Activated naive CD8-positive, alpha-beta T cell treated with anti-CD3 and anti-CD28 coated beads, Interleukin-2, amount 10 ng/mL, durations not matched to agents 7 days and 5 days (primary cell): ENCODE data around the gene SLC38A8. TPM values are rescaled to one million over a fixed set of nuclear protein-coding genes. Genes with fewer than 3 reads are reported as not detected.

Experiments used
- ATAC-seq: fragments of 150-1000 bp; cut with Tn5 transposase; one replicate; pipeline ENCODE4 v1.10.0; 2021; ENCODE audit warnings: low read depth, moderate library complexity
- POLR2A ChIA-PET: fragments of 350-600 bp; sonication (Branson Sonifier 250); formaldehyde crosslinking; loops from one replicate; lab custom pipeline; 2021; ENCODE audit warnings: antibody characterized with exemption; lab: Charles Lee
- DNase-seq: peaks from one replicate; pipeline ENCODE4 v3.0.0; 2021
- H3K27ac Mint-ChIP-seq: one replicate; pipeline ENCODE4 v1.8.0; 2022; ENCODE audit warnings: mild to moderate bottlenecking, mixed read lengths
- H3K27me3 Mint-ChIP-seq: one replicate; pipeline ENCODE4 v1.8.0; 2022; ENCODE audit warnings: mild to moderate bottlenecking, moderate library complexity, mixed read lengths
- H3K36me3 Mint-ChIP-seq: one replicate; pipeline ENCODE4 v1.8.0; 2021; ENCODE audit warnings: mild to moderate bottlenecking, mixed read lengths
- H3K4me1 Mint-ChIP-seq: one replicate; pipeline ENCODE4 v1.8.0; 2021; ENCODE audit warnings: mixed read lengths
- H3K4me3 Mint-ChIP-seq: one replicate; pipeline ENCODE4 v1.8.0; 2022; ENCODE audit warnings: mild to moderate bottlenecking, moderate library complexity, mixed read lengths
- H3K9me3 Mint-ChIP-seq: one replicate; pipeline ENCODE4 v1.8.0; 2021; ENCODE audit warnings: mixed read lengths
- total RNA-seq, 2 experiments: library from RNA; stranded (reverse); gene quantifications; one replicate each; pipeline ENCODE4 v1.2.3, GENCODE V29; 2021

SLC38A8 gene
- total RNA-seq, 2 experiments from 2014 or later, result not detected

DNA sequence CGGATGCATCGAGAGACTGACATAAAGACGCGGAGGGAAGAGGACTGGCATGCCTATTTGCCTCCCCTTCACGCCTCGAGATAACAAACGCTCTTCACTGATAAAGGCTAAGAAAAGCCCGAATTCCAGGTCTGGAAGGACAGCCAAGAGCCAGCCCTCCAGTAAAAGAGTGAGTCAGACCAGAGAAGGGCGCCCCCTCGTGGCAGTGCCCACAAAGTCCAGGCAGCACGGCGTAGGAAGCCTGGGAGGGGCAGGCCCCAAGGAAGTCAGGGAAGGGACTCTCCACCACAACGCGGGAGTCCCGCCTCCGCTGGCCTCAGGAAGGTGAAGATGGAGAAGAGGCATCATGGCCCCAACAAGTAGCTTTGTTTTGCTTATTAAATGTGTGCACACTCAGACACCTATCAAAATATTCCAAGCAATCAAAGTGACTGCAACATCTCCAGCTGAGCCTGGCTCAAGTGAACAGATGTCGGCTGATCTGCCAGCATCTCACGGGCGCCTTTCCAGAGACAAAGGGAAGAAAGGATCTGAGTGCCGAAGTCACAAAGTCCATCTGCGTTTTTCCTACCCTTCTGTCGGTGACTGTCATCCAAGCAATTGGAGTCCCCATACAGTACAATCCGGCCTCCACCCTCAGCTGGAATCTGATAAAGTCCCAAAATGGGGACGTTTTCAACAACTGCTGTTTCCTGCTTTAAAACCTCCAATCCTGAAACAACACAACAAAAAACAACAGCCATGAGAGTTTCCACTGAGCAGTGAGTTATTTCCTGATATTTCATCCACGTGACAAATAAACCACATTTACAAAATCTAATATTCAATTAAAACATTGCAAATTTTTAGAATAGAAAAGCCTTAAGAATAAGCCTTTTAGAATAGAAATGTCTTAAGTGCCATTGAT, 20.4 kb upstream of the SLC38A8 start:
- DNase-seq (peak; percentile 76), ATAC-seq (peak; percentile 80)
- H3K36me3 Mint-ChIP-seq, result peaks cover 3% of the 10 kb centered on the region
- POLR2A ChIA-PET, result no interaction called here
- H3K4me1 Mint-ChIP-seq, result peaks cover 4% of the 10 kb centered on the region
- no peaks in the 10 kb centered on the region for H3K27me3 Mint-ChIP-seq
- H3K4me3 Mint-ChIP-seq, result no peak overlapping the region
- no peaks in the 10 kb centered on the region for H3K9me3 Mint-ChIP-seq
- H3K27ac Mint-ChIP-seq, result no peak overlapping the region

DNA sequence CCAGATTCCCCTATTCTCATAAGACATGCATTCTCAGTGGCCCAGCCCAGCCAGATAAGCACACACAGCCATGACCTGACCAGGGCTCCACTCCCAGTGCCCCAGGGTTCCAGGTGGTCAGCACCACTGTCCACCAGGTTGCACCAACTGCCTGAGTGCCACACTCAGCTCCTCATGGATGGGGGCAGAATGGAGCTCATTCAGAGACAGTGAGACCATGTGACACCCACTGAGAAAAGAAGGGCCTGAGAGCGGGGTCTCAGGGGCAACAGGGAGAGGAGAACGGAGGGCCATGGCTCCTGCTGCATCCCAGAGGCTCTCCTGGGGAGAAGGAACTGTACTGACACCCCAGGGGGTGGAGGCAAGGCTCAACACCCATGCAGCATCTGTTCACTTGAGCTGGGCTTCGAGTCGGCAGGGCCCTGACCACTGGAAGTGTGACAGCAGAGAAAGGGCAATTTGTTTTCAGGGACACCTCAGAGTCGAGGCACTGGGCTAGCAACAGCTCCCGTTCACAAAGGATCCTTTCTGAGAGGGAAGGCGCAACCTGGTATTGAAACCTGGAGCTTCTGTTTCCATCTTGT, 18.7 kb upstream of the SLC38A8 start:
- Mint-ChIP-seq H3K36me3 (peaks cover 5% of the 10 kb centered on the region), H3K4me1 (peaks cover 4% of the 10 kb centered on the region), H3K27ac (no peak overlapping the region), H3K9me3 (no peaks in the 10 kb centered on the region), H3K27me3 (no peaks in the 10 kb centered on the region), H3K4me3 (no peak overlapping the region)
- POLR2A ChIA-PET, result no interaction called here
- peak; percentile 10 for DNase-seq
- no peak for ATAC-seq

GRCh38 chr16:84059946-84060901, 17.6 kb upstream of the SLC38A8 start:
- peaks cover 4% of the 10 kb centered on the region for H3K4me1 Mint-ChIP-seq
- no peaks in the 10 kb centered on the region for H3K9me3 Mint-ChIP-seq
- ATAC-seq (no peak), DNase-seq (no peak)
- POLR2A ChIA-PET, result no interaction called here
- peaks cover 5% of the 10 kb centered on the region for H3K36me3 Mint-ChIP-seq
- H3K27me3 Mint-ChIP-seq, result no peaks in the 10 kb centered on the region
- H3K4me3 Mint-ChIP-seq, result no peak overlapping the region
- no peak overlapping the region for H3K27ac Mint-ChIP-seq

GRCh38 chr16:84059111-84059510, 16.5 kb upstream of the SLC38A8 start:
- no peak overlapping the region for H3K27ac Mint-ChIP-seq
- H3K9me3 Mint-ChIP-seq, result no peaks in the 10 kb centered on the region
- POLR2A ChIA-PET, result no interaction called here
- peaks cover 5% of the 10 kb centered on the region for H3K36me3 Mint-ChIP-seq
- H3K27me3 Mint-ChIP-seq, result no peaks in the 10 kb centered on the region
- no peak for ATAC-seq
- DNase-seq, result no peak
- H3K4me3 Mint-ChIP-seq, result no peak overlapping the region
- peaks cover 4% of the 10 kb centered on the region for H3K4me1 Mint-ChIP-seq

DNA sequence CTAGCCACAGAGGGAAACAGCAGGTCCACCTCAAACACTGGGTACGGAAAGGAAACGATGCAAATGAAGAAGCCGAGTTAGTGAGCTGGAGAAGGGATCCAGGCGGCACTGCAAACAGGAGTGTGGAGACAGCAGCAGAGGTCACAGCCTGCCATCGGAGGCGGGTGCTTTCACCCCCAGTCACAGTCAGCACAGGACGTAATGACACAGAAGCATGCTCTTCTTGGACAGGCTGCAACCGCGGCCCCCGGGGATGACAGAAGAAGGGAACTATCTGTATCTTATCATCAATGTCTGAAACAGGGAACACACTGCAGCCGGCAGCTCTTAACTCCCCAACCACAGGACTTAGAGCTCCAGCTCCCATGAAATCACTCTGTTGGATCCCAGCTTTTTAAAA, 16.1 kb upstream of the SLC38A8 start:
- Mint-ChIP-seq H3K4me3 (no peak overlapping the region), H3K36me3 (peaks cover 6% of the 10 kb centered on the region), H3K27me3 (no peaks in the 10 kb centered on the region), H3K27ac (no peak overlapping the region), H3K4me1 (peaks cover 4% of the 10 kb centered on the region), H3K9me3 (no peaks in the 10 kb centered on the region)
- POLR2A ChIA-PET, result no interaction called here
- ATAC-seq (no peak), DNase-seq (no peak)

GRCh38 chr16:84058211-84058610, 15.6 kb upstream of the SLC38A8 start:
- DNase-seq (peak; percentile 16), ATAC-seq (no peak)
- no peaks in the 10 kb centered on the region for H3K9me3 Mint-ChIP-seq
- peaks cover 7% of the 10 kb centered on the region for H3K36me3 Mint-ChIP-seq
- H3K27me3 Mint-ChIP-seq, result no peaks in the 10 kb centered on the region
- POLR2A ChIA-PET, result no interaction called here
- H3K4me3 Mint-ChIP-seq, result no peak overlapping the region
- no peak overlapping the region for H3K27ac Mint-ChIP-seq
- H3K4me1 Mint-ChIP-seq, result peaks cover 4% of the 10 kb centered on the region

DNA sequence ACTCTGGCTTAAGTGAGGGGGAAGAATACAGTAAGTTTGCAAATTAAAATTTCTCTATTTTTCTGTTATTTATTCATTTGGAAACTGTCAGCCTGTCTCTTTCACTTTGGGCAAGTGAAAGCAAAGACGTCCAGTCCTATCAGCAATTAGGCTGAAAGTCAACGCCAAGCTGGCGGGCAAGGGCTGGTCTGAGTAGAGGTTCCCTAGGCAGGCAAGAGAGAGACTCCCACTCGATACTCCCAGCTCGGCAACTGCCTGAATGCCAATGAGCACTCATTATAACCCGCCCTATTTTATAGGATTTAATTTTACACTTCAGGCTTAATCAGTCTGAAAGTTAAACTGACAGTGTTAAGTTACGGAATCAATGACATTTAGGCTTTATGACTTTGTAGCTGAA, 14.3 kb upstream of the SLC38A8 start:
- Mint-ChIP-seq H3K36me3 (peaks cover 12% of the 10 kb centered on the region), H3K4me3 (no peak overlapping the region), H3K27me3 (no peaks in the 10 kb centered on the region), H3K9me3 (no peaks in the 10 kb centered on the region), H3K27ac (no peak overlapping the region), H3K4me1 (no peaks in the 10 kb centered on the region)
- DNase-seq (peak; percentile 10), ATAC-seq (no peak)
- POLR2A ChIA-PET, result no interaction called here

DNA sequence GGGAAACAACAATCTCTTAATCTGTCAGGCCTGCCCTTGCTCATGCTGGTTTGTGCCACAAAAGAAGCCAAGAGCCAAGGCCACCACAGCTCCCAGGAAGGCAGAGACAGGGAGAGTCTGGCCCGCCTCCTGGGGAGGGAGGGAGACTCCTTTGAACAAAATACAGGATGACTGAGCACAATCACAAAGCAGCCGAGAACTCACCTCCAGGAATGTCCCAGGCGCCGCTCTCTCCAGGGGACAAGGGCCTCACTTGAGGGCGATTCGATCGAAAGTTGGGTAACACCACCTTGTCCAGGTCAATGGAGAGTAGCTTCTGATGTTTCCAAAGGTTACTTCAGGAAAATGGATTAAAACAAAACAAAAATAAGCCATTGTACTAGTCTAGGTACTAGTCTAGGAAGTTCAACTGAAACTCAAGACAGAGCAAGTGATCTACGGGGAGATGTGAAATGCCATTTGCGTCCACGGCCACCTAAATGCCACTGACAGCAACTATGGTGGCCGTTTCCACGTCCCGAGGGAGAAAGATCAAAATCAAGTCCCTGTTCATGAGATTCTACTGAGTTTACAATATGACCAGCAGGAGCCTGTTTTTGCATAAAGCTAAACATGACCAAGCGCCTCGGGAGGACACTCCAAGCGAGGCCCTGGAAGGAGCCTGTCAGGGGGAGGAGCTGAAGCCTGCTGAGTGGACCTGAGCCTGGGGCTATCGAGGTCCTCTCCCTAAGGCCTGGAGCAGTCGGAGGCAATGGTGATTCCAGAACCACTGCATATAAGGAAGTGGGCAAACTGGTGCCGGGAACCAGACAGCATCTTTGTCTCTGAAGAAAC, 13.4 kb upstream of the SLC38A8 start:
- H3K36me3 Mint-ChIP-seq, result peaks cover 12% of the 10 kb centered on the region
- ATAC-seq, result no peak
- H3K9me3 Mint-ChIP-seq, result no peaks in the 10 kb centered on the region
- H3K27me3 Mint-ChIP-seq, result no peaks in the 10 kb centered on the region
- POLR2A ChIA-PET, result no interaction called here
- H3K4me1 Mint-ChIP-seq, result no peaks in the 10 kb centered on the region
- DNase-seq, result peak; percentile 5
- H3K27ac Mint-ChIP-seq, result no peak overlapping the region
- no peak overlapping the region for H3K4me3 Mint-ChIP-seq

- H3K27me3 Mint-ChIP-seq, result no peaks in the 10 kb centered on the region
- ATAC-seq (no peak), DNase-seq (no peak)
- no peak overlapping the region for H3K27ac Mint-ChIP-seq
- H3K36me3 Mint-ChIP-seq, result peaks cover 14% of the 10 kb centered on the region
- H3K4me3 Mint-ChIP-seq, result no peak overlapping the region
- POLR2A ChIA-PET, result no interaction called here
- no peaks in the 10 kb centered on the region for H3K4me1 Mint-ChIP-seq
- H3K9me3 Mint-ChIP-seq, result no peaks in the 10 kb centered on the region
These were observed 12.8 kb upstream of the SLC38A8 start for GRCh38 chr16:84055366-84055765.

- H3K36me3 Mint-ChIP-seq, result peaks cover 14% of the 10 kb centered on the region
These were observed 12.3 kb upstream of the SLC38A8 start for GRCh38 chr16:84054916-84055315.

GRCh38 chr16:84054271-84054670, 11.7 kb upstream of the SLC38A8 start:
- Mint-ChIP-seq H3K4me3 (no peak overlapping the region), H3K27ac (no peak overlapping the region), H3K27me3 (no peaks in the 10 kb centered on the region), H3K9me3 (no peaks in the 10 kb centered on the region), H3K4me1 (no peaks in the 10 kb centered on the region), H3K36me3 (peaks cover 14% of the 10 kb centered on the region)
- ATAC-seq (no peak), DNase-seq (no peak)
- POLR2A ChIA-PET, result no interaction called here

More at GRCh38 chr16:84054916-84055315, 12.3 kb upstream of the SLC38A8 start:
- no peaks in the 10 kb centered on the region for H3K9me3 Mint-ChIP-seq
- no peak overlapping the region for H3K27ac Mint-ChIP-seq
- no peak for ATAC-seq
- no peaks in the 10 kb centered on the region for H3K4me1 Mint-ChIP-seq
- no peak for DNase-seq
- POLR2A ChIA-PET, result no interaction called here
- no peaks in the 10 kb centered on the region for H3K27me3 Mint-ChIP-seq
- H3K4me3 Mint-ChIP-seq, result no peak overlapping the region

- Mint-ChIP-seq H3K4me3 (no peak overlapping the region), H3K27ac (no peak overlapping the region), H3K36me3 (peaks cover 14% of the 10 kb centered on the region), H3K27me3 (no peaks in the 10 kb centered on the region), H3K4me1 (no peaks in the 10 kb centered on the region), H3K9me3 (no peaks in the 10 kb centered on the region)
- ATAC-seq (no peak), DNase-seq (no peak)
- POLR2A ChIA-PET, result no interaction called here
These were observed 10.6 kb upstream of the SLC38A8 start for GRCh38 chr16:84053237-84053636.
